IPS-NIHi7 (cell line): ENCODE measurements around the gene TNFRSF8.

Experiments used
- DNase-seq: peaks from one replicate; pipeline ENCODE4 v3.0.0; 2012; ENCODE audit warnings: mixed read lengths; ENCODE audit errors: extremely low spot score

TNFRSF8 gene

DNA sequence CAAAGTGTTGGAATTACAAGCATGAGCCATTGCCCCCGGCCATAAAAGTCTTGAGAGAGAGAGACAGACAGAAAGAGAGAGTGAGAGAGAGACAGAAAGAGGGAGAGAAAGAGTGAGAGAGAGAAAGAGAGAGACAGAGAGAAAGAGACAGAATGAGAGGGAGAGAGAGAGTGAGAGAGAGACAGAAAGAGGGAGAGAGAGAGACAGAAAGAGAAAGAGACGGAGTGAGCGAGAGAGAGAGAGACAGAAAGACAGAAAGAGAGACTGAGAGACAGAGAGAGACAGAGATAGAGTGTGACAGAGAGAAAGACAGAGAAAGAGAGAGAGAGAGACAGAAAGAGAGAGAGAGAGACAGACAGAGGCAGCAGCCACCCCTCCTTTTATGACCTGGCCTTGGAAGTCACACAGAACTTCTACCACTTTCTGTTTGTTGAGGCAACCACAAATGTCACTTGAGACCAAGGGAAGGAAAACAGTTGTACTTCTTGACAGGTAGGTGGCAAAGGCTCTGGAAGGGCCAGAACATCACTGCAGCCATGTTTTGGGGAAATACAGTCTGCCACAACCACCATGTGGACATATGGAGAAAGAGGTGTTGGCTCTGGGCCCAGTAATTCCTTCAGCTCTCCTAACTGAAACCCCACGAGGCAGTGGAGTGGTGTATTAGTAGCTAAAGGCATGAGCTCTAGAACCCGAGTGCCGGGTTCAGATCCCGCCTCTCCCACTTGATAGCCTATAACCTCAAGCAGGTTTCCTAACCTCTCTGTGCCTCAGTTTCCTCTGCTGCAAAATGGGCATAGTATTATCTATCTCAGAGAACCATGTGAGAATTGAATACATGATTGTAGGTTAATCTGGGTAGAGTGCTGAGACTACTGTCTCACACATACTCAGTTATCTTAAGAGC is 50.6 kb downstream of the TNFRSF8 start:
- DNase-seq = no peak

DNA sequence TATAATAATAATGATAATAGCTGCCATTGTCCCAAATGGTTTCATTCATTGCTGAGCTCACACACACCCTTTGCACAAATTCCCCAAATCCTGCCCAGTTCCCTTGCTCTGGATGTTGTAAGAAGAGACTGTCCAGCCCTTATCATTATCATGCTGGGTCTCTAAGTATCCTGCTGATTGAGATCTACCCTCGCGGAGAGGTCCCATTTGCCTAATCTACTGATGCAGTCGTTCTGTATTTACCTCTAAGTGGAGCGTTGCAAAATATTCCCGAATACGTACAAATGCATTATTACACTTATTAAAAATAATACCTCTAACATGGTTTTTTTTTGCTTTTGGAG is 51.2 kb downstream of the TNFRSF8 start:
- DNase-seq = no peak

DNA sequence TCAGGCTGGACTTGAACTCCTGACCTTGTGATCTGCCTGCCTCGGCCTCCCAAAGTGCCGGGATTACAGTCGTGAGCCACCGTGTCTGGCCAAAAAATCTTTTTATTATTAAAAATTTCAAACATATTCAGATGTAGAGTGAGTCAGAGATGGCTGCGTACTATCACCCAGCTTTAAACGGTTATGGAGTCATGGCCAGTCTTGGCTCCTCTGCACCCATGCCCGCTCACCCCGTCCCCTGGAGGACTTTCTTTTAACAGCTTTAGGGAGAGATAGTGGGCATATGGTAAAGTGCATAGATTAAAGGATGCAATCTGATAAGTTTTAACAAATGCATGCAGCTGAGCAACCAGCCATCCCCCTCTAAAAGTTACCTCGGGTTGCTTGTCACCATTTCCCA is 51.8 kb downstream of the TNFRSF8 start:
- DNase-seq = no peak

DNA sequence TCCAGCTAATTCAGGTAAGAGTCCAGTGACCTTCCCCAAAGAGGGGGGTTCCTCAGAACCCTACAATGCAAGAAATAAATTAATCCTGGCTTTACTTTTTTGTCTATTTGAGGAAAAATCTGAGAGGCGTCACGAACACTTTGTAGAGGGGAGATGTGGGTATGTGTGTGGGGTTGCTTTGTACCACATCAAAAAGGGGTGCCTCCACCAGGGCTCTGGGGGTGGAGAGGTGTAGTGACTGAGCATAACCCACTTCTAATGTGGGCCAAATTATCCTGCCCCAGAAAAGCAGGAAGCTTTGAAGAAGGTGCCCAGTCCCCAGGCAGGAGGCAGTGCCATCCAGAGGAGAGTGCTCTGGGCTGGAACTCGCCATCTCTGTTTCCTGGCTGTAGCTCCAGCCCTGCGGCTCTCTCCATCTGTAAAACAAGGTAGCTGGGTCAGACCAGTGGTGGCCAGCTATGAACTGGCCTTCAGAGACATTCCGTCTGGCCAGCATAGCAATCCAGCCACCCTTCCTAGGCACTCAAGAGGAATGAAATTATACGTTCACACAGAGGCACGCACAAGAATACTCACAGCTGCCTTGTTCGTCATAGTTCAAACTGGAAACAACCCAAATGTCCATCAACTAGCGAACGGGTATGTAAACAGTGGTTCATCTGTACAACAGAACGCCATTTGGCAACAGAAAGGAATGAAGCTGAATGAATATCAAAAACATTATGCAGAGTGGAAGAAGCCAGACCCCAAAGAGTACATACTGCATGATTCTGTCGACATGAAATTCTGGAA is 58.3 kb downstream of the TNFRSF8 start:
- DNase-seq = no peak

DNA sequence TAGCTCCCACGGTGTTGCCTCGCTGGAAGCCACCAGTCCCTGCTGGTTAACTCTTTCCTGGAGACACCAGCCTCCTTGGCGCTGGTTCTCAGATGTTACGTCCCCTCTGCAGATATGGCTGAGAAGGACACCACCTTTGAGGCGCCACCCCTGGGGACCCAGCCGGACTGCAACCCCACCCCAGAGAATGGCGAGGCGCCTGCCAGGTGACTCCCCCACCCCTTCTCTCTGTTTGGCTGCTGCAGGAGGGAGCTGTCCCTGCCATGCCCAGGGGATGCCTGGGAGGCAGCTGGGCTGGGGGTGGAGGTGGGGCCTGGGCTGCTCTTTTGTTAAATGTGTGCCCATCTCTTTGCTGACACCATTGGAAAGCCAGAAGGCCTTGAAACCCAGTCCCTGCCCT is 60.1 kb downstream of the TNFRSF8 start:
- DNase-seq = no peak

DNA sequence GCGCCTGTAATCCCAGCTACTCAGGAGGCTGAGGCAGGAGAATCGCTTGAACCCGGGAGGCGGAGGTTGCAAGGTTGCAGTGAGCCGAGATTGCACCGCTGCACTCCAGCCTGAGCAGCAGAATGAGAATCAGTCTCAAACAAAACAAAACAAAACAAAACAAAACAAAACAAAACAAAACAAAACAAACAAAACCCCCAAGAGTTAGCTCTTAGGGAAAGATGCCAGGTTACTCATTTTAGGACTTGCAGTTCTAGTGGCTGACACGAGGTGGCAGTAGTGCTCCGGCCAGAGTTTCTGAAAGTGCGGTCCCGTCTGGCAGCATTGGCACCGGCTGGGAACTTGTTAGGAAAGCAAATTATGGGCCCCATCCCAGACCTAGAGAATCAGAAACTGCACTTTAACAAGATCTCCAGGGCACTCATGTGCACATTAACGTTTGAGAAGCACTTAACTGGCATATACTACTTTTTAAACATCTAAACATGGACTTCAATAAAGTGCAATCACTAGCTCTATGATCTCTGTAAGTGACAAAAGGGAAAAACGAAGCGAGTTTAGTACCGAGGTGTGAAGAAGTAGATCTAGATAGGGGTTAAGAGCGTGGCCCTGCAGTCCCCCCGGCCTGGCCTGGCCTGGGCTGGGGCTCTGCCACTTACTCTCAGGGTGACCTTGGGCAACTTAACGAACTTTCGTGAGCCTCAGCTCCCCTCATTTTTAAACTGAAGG is 61.8 kb downstream of the TNFRSF8 start:
- peak; percentile 77 for DNase-seq

DNA sequence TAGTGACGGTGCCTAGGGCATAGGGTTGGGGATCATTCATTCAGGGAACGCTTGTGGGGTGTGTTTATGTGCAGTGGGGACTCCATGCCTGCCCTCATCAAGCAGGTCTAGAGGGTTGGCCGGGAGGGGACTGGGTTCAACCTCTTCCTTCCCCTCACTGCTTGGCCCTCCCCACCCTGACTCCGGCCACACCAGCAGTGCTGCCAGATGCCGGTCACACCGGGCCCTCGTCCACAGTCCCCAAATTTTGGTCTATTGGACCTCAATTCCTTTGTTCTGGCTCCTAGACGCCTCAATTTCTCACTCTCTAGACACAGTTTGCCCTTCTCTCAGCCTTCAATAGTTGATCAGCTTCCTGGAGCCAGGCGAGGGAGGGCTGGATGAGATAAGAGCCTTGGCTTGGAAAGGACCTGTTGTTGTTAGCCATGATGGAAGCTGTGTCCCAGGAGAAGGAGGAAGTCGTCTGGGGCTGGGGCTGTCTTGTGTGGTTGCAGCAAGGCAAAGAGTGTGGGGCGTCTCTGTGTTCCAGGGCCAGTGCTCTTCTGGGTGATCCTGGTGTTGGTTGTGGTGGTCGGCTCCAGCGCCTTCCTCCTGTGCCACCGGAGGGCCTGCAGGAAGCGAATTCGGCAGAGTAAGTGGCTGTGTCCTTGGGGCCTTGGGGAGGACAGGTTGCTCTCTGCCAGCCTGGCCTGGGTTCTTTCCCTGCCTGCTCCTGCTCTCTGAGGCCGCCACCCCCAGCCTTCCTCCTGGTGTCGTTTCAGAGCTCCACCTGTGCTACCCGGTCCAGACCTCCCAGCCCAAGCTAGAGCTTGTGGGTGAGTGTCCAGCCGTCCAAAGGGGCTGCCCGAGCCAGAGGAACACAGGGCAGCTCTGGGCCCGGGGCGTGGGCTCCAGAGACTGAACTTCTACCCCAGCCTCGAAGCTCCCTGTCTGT is 62.6 kb downstream of the TNFRSF8 start:
- no peak for DNase-seq

DNA sequence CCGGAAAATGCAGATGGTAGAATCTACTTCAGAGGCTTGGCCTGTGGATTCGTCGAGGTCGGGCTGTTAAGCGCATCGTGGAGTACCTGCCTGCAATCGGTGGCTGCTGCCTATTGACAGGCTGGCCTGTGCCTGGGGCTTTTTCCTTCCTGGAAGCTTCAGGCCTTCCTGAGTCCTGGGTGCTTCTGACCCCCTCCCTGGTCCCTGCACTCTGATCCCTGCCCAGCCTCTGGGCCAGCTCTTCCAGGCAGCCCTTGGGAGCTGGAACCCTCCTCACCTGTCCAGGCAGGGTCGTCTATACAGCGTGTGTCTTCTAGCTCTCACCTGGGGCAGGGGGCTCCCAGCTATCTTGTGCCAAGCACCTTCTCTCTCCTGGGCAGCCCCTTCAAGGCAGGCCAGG is 63.7 kb downstream of the TNFRSF8 start:
- DNase-seq = no peak

DNA sequence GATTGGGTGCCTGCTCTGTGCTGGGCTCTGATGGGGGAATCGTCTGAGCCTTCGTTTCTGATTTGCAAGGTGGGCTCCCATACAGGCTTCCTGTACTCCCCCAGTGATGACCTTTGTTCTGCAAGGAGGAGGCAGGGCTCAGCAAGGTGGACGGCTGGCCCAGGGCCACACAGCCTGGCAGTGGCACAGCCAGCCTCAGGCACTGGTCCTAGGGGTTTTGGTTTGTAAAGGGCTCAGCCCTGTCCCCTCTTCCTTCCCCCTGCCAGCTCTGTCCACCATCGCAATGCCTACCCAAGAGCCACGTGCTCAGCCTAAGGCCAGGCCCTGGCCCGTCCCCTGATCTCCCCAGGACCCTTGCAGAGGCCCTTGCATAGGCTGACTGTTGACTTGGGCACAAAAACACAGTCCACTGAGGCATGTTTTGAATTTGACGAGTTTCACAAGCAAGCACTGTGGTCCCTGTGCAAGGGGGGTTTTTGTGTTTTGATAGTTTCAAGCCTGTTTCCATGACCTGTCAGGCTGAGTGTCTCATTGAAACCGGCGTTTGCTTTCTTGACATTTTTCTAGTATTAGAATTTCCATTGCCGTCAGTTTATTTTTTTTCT is 64.2 kb downstream of the TNFRSF8 start:
- DNase-seq = no peak

DNA sequence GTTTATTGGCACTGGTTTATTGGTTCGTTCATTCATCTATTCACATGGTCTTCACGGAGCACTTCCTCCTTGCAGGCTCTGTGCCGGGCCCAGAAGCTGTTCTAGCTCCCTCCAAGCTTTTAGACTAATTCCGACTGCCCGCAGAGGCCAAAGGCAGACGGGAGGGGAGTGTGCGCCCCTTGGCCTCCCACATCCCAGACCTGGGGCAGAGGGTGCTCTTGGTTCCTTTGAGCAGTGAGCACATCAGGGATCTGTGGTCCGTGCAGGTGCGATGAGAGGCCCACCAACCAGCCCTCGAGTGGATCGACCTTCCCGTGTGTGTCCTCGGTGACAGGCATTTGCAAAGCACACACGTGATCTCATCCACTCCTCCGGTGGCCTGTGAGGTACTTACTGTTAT is 65.0 kb downstream of the TNFRSF8 start:
- DNase-seq = no peak

DNA sequence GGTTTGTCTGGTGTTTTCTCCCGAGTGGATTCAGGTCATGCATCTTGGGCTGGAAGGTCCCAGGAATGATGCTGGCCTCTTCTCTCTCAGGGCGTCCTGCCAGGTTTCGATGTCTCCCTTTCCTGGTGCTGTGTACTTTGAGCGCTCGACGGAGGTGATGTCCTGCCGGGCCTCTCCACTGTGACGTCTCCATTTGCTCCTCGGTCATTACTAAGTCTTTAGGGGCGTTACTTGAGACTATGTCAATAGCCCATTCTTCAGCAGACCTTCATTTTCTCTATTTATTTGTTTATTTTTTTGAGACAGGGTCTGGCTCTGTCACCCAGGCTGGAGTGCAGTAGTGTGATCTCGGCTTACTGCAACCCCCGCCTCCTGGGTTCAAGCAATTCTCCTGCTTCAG is 66.5 kb downstream of the TNFRSF8 start:
- DNase-seq = no peak

DNA sequence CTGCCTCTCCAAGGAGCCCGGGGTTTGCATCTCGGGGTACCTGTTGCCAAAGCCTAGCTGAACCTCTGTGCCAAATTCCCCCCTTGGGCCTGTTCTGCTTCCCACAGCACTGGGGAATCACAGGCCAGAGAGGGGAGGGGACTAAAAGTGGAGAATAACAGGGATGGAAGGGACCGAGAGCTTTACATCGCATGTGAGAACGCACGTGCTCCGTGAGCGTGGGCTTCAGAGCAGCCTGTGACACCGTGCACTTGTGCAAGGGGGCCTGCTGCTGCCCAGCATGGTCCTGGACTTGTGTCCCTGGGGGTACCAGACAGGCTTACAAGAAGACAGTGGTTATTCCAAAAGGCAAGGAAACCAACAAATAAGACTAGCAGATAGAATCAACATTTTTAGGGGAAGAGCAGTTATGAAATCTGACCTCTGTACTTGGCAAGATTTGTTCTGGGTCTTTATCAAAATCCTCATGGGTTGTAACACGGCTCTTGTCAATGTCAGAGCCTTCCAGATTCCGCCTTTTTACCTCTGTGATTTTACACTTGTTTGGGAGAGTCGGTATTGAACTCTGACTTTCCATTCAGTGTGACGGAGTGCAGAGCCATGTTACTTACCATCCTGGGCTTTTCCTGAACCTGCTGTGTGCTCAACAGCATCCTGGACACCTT is 67.5 kb downstream of the TNFRSF8 start:
- DNase-seq = no peak

DNA sequence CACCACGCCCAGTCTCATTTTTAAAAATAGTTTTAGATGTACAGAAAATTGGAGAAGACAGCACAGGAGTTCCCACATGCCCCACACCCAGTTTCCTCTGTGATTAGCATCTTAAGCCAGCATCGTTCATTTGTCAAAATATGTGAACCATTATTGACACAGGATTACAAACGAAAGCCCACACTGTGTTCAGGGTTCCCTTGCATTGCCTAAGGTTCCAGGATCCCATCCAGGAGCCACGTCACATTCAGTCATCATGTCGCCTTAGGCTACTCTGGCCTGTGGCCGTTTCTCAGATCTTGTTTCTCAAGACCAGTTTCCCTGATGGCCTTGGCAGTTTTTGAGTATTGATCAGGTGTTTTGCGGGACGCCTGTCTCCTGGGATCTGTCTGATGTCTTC is 69.0 kb downstream of the TNFRSF8 start:
- no peak for DNase-seq

DNA sequence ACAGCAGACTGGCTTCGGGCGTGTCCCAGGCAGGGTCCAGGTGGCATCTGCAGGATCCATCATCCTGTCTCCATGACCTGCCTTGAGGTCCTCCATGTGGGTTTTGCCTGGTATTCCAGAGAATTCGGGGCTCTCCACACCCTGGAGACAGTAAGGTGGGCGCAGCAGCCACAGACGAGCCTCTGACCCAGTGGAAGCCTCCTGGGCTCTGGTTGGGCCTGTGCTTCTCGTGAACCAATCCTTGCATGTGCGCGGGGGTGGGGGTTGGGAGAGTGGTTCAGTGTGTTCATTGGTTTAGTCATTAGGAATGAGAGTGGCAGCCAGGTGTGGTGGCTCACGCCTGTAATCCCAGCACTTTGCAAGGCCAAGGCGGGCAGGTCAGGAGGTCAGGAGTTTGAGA is 71.6 kb downstream of the TNFRSF8 start:
- DNase-seq = no peak

DNA sequence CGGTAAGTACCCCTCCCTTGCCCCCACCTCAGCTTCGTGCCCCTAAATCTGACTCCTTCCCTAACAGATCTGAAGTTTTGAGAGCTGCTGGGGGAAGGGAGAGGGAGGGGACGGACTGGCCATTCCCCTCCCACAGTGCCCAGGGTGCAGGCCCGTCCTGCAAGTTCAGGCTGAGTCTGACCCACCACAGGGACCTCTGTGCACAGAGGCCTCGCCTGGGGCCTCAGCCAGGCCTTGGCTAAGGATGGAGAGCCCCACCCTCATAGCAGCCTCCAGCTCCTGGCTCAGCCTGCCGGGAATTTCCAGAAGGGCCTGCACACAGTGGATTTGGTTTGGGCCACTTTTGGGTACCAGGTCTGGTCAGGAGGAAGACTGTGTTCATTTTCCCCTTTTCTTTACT is 72.5 kb downstream of the TNFRSF8 start:
- DNase-seq = no peak

DNA sequence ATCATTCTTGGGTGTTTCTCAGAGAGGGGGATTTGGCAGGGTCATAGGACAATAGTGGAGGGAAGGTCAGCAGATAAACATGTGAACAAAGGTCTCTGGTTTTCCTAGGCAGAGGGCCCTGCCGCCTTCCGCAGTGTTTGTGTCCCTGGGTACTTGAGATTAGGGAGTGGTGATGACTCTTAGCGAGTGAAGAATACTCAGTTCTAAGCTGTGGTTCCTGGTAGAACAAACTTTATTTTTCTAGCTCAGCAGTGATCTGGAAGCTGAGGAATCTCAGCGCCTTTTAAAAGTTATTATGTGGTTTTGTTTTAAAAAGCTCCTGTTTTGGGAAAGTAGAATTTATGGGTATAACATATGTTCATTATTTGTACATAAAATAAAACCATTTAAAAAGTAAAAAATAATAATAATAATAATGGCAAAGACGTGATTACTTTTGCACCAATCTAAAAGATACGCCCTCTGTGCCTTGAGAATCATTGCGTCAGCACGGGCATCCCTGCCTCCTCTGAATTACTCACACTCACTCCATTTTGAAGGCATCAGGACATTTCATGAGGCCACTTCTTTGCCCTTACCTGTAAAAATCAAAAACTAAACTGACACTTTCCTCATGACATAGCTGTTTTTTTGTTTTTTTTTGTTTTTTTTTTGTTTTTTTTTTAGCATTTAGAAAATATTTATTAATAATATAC is 74.0 kb downstream of the TNFRSF8 start:
- no peak for DNase-seq

DNA sequence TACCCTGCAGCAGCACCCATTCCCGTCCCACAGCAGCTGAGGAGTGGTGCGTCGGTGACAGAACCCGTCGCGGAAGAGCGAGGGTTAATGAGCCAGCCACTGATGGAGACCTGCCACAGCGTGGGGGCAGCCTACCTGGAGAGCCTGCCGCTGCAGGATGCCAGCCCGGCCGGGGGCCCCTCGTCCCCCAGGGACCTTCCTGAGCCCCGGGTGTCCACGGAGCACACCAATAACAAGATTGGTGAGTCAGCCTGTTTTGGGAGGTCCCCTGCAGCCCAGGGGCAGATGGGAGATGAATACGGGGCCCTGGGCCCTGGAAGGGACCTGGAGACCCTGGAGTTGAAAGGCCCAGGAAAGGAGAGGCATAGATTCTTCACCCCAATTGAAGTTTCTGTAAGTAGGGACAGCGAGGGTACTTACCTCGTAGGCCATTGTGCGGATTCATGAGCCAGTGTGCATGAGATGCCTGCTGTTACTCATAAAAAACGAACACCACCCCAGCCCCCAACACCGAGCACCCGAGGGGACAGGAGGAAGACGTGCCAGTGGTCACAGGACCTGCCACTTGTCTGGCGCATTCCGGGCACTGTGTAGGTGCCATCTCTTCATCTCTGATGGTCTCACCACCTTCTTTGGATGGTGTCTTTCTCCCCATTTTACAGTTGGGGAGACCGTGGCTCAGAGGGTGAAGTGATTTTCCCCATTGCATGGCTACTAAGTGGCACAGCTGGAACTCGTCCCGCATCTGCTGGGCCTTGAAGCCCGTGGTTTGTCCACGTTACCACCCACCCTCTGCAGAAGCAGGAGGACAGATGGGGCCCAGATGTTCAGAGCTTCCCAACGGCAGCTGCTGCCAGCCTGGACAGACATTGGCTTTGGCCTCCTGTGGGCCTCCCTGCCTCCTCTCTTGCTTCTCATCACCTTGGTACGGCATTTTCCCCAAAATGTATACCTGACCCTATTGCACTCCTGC is 75.4 kb downstream of the TNFRSF8 start:
- DNase-seq = no peak

DNA sequence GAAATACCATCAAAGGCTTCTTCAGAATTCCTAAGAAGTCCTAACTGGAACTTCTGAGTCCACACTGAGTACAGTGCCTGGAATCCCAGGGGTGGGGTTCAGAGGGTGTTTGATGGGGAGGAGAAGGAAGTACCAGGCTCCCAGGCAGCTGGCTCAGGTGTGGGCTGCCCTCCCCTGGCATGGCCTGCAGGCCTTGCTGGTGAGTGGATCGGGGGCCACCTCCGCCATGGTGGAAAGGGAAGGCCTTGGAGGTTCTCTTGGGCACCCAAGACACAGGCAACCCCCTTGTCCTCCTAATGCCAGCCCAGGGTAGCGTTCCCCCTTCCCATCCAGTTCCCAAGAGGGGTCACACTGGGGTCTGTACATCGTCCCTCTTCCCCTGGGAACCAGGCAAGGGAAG is 76.9 kb downstream of the TNFRSF8 start:
- DNase-seq = no peak
